SK-N-SH treated with all-trans-retinoic acid at 6 μM for 48 hours (cell line): Measurements from ENCODE around the gene ATXN10.

Source experiments
- ARNTL ChIP-seq: fragments of 450-650 bp; formaldehyde crosslinking; IDR thresholded peaks from 2 replicates; pipeline ENCODE4 v1.5.0; 2020; ENCODE audit warnings: low read depth, mild to moderate bottlenecking, moderate library complexity, borderline replicate concordance
- BACH2 ChIP-seq: fragments of 250-450 bp; sonication (Bioruptor Pico); IDR thresholded peaks from 2 replicates; pipeline ENCODE4 v1.9.0; 2021; ENCODE audit warnings: mild to moderate bottlenecking, borderline replicate concordance
- CSDC2 ChIP-seq: fragments of 250-450 bp; sonication (Bioruptor Pico); IDR thresholded peaks from 2 replicates; pipeline ENCODE4 v1.5.0; 2020; ENCODE audit warnings: mild to moderate bottlenecking, moderate library complexity
- SNAI2 ChIP-seq: fragments of 250-450 bp; sonication (Bioruptor Pico); IDR thresholded peaks from 2 replicates; pipeline ENCODE4 v1.5.0; 2020; ENCODE audit warnings: mild to moderate bottlenecking, moderate library complexity
- ZFP3 ChIP-seq: fragments of 250-450 bp; sonication (Bioruptor Pico); IDR thresholded peaks from 2 replicates; pipeline ENCODE4 v1.5.0; 2020; ENCODE audit warnings: mild to moderate bottlenecking, moderate library complexity
- TF ChIP-seq, protein P1 (sequence below): fragments of 250-450 bp; sonication (Bioruptor Pico); IDR thresholded peaks from 2 replicates; pipeline ENCODE4 v1.8.0; 2020; ENCODE audit warnings: mild to moderate bottlenecking, moderate library complexity, borderline replicate concordance

DNA sequence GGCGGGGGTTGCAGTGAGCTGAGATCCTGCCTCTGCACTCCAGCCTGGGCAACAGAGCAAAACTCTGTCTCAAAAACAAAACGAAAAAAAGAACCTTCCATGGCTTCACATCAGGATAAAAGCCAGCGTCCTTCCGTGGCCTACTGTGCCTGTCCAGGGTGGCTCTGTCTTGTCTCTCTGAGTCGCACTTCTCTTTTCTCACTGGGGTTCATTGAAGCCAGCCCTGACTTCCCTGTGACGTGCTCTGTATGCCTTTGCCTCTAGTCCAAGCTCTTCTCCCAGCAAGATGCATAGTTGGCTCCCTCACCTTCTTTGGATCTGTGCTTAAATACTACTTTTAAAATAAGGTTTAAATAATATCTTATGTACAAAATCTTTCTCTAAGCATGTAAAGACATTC, 11.6 kb downstream of the ATXN10 start:
- TF ChIP-seq CSDC2 (CRISPR knock-in tag), result no peak
- no peak for TF ChIP-seq BACH2 (CRISPR knock-in tag)
- TF ChIP-seq SNAI2 (CRISPR knock-in tag), result 0 out of 2 replicates have a peak, but pooled peaks have one; percentile 44
- TF ChIP-seq, protein P1, sequence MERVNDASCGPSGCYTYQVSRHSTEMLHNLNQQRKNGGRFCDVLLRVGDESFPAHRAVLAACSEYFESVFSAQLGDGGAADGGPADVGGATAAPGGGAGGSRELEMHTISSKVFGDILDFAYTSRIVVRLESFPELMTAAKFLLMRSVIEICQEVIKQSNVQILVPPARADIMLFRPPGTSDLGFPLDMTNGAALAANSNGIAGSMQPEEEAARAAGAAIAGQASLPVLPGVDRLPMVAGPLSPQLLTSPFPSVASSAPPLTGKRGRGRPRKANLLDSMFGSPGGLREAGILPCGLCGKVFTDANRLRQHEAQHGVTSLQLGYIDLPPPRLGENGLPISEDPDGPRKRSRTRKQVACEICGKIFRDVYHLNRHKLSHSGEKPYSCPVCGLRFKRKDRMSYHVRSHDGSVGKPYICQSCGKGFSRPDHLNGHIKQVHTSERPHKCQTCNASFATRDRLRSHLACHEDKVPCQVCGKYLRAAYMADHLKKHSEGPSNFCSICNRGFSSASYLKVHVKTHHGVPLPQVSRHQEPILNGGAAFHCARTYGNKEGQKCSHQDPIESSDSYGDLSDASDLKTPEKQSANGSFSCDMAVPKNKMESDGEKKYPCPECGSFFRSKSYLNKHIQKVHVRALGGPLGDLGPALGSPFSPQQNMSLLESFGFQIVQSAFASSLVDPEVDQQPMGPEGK (CRISPR knock-in tag), result no peak
- no peak for TF ChIP-seq ZFP3 (CRISPR knock-in tag)
- TF ChIP-seq ARNTL, result no peak
